Loucy (cell line): ENCODE measurements around the gene NCOA1.

Experiments
- EZH2phosphoT487 ChIP-seq: fragments of 200-600 bp; IDR thresholded peaks from 2 replicates; pipeline ENCODE4 v1.6.1; 2018; ENCODE audit warnings: antibody characterized with exemption, mild to moderate bottlenecking, moderate library complexity, borderline replicate concordance
- TF ChIP-seq, protein P1 (sequence below): fragments of 200-600 bp; sonication (generic); conservative IDR thresholded peaks from 2 replicates; pipeline ENCODE4 v1.5.1; 2014; ENCODE audit warnings: mild to moderate bottlenecking, antibody characterized with exemption, low read length

DNA sequence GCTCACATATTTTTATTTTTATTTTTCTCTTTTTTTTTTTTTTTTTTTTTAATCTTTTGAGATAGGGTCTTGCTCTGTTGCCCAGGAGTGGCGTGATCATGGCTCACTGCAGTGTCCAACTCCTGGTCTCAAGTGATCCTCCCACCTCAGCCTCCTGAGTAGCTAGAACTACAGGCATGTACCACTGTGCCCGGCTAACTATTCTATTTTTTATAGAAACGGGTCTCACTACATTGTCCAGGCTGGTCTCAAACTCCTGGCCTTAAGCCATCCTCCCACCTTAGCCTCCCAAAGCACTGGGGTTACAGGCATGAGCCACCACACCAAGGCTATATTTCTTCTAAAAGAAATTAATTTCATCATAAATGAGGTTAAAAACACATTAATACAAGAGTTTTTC lies 256.2 kb downstream of the NCOA1 start:
- TF ChIP-seq, protein P1, sequence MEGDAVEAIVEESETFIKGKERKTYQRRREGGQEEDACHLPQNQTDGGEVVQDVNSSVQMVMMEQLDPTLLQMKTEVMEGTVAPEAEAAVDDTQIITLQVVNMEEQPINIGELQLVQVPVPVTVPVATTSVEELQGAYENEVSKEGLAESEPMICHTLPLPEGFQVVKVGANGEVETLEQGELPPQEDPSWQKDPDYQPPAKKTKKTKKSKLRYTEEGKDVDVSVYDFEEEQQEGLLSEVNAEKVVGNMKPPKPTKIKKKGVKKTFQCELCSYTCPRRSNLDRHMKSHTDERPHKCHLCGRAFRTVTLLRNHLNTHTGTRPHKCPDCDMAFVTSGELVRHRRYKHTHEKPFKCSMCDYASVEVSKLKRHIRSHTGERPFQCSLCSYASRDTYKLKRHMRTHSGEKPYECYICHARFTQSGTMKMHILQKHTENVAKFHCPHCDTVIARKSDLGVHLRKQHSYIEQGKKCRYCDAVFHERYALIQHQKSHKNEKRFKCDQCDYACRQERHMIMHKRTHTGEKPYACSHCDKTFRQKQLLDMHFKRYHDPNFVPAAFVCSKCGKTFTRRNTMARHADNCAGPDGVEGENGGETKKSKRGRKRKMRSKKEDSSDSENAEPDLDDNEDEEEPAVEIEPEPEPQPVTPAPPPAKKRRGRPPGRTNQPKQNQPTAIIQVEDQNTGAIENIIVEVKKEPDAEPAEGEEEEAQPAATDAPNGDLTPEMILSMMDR: no peak
- no peak for TF ChIP-seq EZH2phosphoT487
